IPS-NIHi11 (cell line): Measurements from ENCODE around the gene CALR.
A peak's percentile ranks its signal among the peaks of the same experiment; 100 is the strongest.
"Not testable (repeated sequence)": the region's sequence is repeated elsewhere in the genome, so short reads cannot be mapped to it uniquely, and the experiment has no call there.

Experiments used
- DNase-seq: peaks from one replicate; pipeline ENCODE4 v3.0.0; 2012; ENCODE audit warnings: mixed read lengths, low spot score

CALR gene

GRCh38 chr19:12933287-12934072, 4.9 kb upstream of the CALR start, which contains the start of gene FARSA:
Gene FARSA, minus strand, starts transcription at chr19:12933711. Its CDS starts 15 bp downstream, at chr19:12933696.
- peak; percentile 90 for DNase-seq

DNA sequence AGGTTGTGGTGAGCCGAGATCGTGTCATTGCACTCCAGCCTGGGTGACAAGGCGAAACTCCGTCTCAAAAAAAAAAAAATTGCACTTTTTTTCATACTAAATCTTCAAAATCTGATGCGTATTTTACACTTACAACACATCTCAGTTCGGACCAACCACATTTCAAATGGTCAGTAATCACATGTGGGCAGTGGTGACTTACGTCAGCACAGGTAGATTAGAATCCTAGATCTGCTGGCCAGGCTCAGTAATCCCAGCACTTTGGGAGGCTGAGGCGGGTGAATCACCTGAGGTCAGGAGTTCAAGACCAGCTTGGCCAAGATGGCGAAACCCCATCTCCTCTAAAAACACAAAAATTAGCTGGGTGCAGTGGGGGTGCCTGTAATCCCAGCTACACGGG, 3.3 kb upstream of the CALR start:
- DNase-seq, result no peak

DNA sequence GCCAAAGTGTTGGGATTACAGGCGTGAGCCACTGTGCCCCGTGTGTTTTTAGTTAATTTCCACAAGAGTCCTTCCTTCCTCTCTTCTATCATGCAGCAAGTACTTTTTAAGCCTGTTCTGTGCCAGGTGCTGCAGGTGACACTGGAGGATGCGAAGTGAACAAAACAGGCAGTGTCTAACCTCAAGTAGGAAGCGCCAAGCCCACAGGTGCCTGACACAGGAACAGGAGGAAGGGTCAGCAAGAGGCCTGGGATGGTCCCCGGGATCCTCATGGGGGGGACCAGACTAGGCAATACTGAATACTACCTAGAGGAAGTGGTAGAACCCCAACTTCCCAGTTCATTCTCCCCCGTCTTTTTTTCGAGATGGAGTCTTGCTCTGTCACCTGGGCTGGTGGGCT, 1.8 kb upstream of the CALR start:
- DNase-seq, result no peak

- peak; percentile 41 for DNase-seq
These were observed 1.1 kb upstream of the CALR start for GRCh38 chr19:12937093-12937926.

DNA sequence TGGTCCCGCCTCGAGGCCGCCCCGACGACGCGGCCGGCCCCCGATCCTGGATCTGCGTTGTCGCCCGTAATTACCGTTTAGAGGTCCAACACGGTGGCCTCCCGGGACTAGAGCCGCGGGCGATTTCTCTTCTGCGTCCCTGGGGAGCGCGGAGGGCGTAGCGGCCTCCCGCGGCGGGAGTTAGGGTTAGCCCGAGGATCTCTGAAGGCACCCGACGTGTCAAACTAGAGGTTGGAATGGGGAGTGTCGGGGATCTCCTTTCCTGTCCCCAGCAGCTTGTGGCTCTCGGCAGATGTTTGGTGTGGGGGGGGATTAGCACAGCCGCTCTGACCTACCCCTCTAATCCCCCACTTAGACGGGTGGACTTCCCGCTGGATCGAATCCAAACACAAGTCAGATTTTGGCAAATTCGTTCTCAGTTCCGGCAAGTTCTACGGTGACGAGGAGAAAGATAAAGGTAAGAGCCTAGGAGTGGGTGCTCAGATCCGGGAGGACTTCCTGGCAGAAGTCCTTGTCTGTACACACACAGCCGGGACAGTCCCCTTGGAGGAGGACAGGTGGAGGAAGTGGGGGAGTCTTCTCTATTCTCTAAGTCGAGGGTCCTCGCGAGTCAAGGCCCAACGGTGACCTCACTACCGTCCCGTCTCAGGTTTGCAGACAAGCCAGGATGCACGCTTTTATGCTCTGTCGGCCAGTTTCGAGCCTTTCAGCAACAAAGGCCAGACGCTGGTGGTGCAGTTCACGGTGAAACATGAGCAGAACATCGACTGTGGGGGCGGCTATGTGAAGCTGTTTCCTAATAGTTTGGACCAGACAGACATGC, 581 bp downstream of the CALR start:
- DNase-seq, result no peak

DNA sequence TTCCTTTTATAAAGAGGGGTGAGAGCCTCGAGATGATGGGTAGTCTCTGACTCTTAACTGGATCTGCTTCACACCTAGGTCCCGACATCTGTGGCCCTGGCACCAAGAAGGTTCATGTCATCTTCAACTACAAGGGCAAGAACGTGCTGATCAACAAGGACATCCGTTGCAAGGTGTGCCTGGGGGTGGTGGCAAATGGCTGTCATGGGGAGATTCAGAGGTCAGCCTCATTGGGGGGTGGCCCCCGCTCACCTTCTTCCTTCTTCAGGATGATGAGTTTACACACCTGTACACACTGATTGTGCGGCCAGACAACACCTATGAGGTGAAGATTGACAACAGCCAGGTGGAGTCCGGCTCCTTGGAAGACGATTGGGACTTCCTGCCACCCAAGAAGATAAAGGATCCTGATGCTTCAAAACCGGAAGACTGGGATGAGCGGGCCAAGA, 1.6 kb downstream of the CALR start:
- DNase-seq, result no peak

- DNase-seq, result no peak
These were observed 2.5 kb downstream of the CALR start for GRCh38 chr19:12940897-12941296.

DNA sequence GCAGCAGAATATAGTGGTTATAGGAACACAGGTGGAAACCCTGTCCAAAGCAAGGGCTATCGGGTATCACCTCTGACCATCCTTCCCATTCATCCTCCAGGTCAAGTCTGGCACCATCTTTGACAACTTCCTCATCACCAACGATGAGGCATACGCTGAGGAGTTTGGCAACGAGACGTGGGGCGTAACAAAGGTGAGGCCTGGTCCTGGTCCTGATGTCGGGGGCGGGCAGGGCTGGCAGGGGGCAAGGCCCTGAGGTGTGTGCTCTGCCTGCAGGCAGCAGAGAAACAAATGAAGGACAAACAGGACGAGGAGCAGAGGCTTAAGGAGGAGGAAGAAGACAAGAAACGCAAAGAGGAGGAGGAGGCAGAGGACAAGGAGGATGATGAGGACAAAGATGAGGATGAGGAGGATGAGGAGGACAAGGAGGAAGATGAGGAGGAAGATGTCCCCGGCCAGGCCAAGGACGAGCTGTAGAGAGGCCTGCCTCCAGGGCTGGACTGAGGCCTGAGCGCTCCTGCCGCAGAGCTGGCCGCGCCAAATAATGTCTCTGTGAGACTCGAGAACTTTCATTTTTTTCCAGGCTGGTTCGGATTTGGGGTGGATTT, 5.1 kb downstream of the CALR start:
- DNase-seq, result no peak

DNA sequence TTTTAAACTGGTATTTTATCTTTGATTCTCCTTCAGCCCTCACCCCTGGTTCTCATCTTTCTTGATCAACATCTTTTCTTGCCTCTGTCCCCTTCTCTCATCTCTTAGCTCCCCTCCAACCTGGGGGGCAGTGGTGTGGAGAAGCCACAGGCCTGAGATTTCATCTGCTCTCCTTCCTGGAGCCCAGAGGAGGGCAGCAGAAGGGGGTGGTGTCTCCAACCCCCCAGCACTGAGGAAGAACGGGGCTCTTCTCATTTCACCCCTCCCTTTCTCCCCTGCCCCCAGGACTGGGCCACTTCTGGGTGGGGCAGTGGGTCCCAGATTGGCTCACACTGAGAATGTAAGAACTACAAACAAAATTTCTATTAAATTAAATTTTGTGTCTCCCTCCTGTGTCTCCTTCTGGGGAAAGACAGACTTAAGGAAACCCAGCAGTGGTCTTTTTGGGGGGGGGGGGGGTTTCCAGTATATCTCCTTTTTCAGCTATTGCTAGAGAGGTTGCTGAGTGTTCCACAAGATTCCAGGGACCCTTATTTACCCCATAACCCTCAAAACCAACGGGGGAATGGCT, 5.8 kb downstream of the CALR start:
- no peak for DNase-seq

- peak; percentile 94 for DNase-seq
These were observed 7.2 kb downstream of the CALR start, which contains the start of gene RAD23A for GRCh38 chr19:12945479-12946091. Gene RAD23A, plus strand, starts transcription at chr19:12945862. Its CDS starts 87 bp downstream, at chr19:12945949.

DNA sequence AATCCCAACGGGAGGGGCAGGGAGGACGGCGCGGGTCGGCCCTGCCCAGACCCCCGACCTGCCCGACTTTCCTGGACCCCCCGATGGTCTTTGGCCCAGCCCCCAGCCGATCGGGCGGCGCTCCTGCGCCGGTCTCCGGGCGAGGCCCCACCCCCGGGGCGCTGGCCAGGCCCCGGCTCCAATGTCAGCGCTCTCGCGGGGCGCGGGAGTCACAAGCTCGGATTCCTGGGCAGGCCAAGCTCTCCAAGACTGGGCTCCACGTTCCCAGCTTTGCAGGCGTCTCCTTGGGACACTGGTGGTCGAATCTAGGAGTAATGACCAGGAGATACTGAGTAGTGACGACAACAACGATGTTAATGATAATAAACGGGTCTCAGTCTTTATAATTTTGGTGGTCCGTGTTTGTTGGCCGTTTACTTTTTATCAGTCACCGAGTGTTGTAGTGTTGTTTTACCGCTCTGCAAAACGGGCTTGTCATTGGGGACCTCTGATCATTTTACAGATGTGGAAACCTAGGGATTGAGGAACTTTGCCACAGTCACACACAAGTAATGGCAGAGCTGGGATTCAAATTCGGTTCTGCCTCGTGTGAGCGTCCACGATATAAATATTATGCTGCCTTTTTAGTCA, 7.8 kb downstream of the CALR start:
- peak; percentile 93 for DNase-seq

- no peak for DNase-seq
These were observed 8.5 kb downstream of the CALR start for GRCh38 chr19:12946731-12947496.

DNA sequence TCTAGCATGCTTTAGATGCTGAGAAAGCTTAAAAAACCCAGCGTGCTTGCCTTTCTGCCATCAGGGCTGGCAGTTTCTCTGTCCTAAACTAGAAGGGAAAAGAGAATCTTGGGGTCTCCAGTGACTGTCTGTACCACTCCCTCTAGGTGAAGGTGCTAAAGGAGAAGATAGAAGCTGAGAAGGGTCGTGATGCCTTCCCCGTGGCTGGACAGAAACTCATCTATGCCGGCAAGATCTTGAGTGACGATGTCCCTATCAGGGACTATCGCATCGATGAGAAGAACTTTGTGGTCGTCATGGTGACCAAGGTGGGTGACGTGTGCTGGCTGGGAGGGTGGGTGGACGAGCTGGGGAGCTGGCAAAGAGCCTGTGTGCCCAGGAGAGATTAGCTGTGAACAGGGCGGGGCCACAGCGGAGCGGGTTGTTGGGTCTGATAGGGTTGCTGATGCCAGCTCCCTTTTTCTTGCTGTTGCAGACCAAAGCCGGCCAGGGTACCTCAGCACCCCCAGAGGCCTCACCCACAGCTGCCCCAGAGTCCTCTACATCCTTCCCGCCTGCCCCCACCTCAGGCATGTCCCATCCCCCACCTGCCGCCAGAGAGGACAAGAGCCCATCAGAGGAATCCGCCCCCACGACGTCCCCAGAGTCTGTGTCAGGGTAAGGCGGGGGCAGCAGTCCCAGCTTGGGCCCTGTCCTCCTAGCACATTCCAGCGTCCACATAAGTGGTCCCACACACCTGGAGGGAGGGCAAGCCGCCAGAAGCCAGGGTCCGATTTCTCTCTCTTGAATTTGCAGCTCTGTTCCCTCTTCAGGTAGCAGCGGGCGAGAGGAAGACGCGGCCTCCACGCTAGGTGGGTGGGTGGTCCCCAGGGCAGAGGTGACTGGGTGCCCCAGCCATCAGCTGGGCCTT, 9.5 kb downstream of the CALR start:
- DNase-seq, result no peak

DNA sequence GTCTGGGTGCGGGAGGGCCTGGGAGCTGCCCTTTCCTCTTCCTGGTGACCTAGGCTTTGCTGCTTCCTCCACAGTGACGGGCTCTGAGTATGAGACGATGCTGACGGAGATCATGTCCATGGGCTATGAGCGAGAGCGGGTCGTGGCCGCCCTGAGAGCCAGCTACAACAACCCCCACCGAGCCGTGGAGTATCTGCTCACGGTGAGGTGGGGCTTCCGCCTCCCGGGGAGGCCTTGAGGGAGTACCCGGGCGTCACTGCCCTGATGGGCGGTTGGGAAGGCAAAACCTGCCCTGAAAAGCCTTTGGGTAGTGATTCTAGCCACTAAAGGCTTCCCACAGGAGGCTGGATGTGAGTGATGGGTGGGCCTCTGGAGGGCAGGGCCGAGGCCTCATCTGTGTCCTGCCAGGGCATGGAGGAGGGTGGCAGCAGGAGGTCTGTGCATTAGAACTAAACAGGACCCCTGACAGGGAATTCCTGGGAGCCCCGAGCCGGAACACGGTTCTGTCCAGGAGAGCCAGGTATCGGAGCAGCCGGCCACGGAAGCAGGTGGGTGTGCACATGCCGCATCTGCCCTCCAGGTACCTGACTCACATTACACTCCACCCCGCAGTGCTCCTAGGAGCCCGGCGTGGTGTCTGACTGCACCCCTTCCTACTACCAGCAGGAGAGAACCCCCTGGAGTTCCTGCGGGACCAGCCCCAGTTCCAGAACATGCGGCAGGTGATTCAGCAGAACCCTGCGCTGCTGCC, 10.4 kb downstream of the CALR start:
- no peak for DNase-seq

DNA sequence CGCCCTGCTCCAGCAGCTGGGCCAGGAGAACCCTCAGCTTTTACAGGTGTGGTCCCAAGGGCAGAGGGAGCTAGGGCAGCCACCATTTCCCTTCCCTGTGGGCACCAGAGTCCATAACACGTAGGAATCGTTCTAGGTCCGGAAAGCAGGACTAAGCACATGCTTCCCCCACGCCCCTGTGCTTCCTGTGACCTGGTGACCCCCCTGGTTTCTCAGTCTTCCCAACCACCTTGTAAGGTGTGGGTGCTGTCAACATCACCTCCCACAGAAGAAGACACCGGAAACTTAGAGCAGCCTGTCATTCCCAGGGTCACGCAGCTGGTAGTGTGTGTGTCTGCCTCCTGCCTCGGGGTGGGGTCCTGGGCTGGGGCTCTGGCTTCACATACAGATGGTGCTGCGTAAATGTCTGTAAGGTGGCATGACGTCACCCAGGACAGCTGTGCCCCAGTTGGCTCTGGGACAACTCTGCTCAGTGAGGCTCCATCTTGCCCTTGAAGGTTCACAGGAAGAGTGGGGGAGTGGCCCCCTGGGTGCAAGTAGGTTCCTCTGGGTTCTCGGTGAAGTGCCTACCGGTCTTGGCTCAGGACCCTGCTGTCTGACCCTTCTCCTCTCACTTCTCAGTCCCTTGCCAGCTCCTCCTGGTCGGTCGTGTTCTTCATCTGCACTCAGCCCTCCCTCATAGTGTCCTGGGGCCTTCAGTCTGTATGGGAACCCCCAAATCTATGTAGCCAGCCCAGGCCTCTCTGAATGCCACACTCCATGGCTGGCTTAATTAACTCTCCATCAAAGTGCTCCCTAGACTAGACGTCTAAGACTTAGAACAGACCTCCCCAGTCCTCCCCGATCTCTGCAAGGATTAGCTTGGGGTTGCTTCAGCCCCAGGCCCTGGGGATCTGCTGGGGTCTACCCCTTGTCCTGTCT, 11.2 kb downstream of the CALR start:
- DNase-seq, result no peak

GRCh38 chr19:12952050-12952449, 13.6 kb downstream of the CALR start:
- DNase-seq, result not testable (repeated sequence)
